CD14-positive monocyte (primary cell): Measurements from ENCODE around the gene ERF. TPM values are rescaled to one million over a fixed set of nuclear protein-coding genes. Genes with fewer than 3 reads are reported as not detected.

Experiments used
- DNase-seq, 3 donors: peaks; one replicate each; pipeline ENCODE4 v3.0.0-alpha.2; 2011 to 2022
- H2AFZ ChIP-seq: 2 replicates; pipeline ENCODE4 v1.6.0; 2012; ENCODE audit warnings: mild to moderate bottlenecking, low read depth, low read length, inconsistent platforms; ENCODE audit not compliant: insufficient read depth, poor library complexity, severe bottlenecking
- H3K27ac ChIP-seq, 2 donors: 1 replicate in 1 of 2; 2 replicates in 1 of 2; pipeline ENCODE4 v1.5.1; 2012 to 2013; ENCODE audit warnings: low read length in 2 of 2, control low read depth in 1 of 2, inconsistent platforms in 1 of 2, low read depth in 1 of 2, mild to moderate bottlenecking in 1 of 2
- H3K27me3 ChIP-seq, 2 donors: one replicate each; pipeline versions ENCODE4 v1.6.0 to v1.6.1; 2011 to 2013; ENCODE audit warnings: low read length in 2 of 2; ENCODE audit not compliant: control insufficient read depth in 2 of 2, insufficient read depth in 2 of 2
- H3K36me3 ChIP-seq, 2 donors: replicated peaks in 1 of 2; 1 replicate in 1 of 2; 2 replicates in 1 of 2; pipeline versions ENCODE4 v1.5.1 to v1.6.1; 2012 to 2013; ENCODE audit warnings: low read length in 2 of 2, control low read depth in 1 of 2, inconsistent platforms in 1 of 2, mild to moderate bottlenecking in 1 of 2; ENCODE audit not compliant: insufficient read depth in 2 of 2, control insufficient read depth in 1 of 2
- H3K4me1 ChIP-seq, 2 donors: 1 replicate in 1 of 2; 2 replicates in 1 of 2; pipeline versions ENCODE4 v1.5.1 to v1.6.1; 2012 to 2013; ENCODE audit warnings: low read length in 2 of 2, control low read depth in 1 of 2, inconsistent platforms in 1 of 2, mild to moderate bottlenecking in 1 of 2, moderate library complexity in 1 of 2; ENCODE audit not compliant: insufficient read depth in 2 of 2, control insufficient read depth in 1 of 2
- H3K4me2 ChIP-seq: replicated peaks from 2 replicates; pipeline ENCODE3; 2012; ENCODE audit warnings: low read length, moderate library complexity, mild to moderate bottlenecking; ENCODE audit not compliant: poor library complexity, severe bottlenecking; ENCODE audit errors: extremely low read depth
- H3K4me3 ChIP-seq, 3 experiments: fragments of 200-600 bp in 1 of 3; sonication (generic) in 1 of 3; replicated peaks in 1 of 3; 1 replicate in 2 of 3; 2 replicates in 1 of 3; pipeline ENCODE4 v1.5.1; 2011 to 2013; ENCODE audit warnings: low read length in 3 of 3, mild to moderate bottlenecking in 3 of 3, control low read depth in 2 of 3, low read depth in 2 of 3, inconsistent platforms in 1 of 3, moderate library complexity in 1 of 3
- H3K79me2 ChIP-seq: 2 replicates; pipeline ENCODE4 v1.6.0; 2012; ENCODE audit warnings: mild to moderate bottlenecking, control low read depth, inconsistent platforms, low read length, moderate library complexity; ENCODE audit not compliant: insufficient read depth
- H3K9ac ChIP-seq: 2 replicates; pipeline ENCODE4 v1.6.0; 2017; ENCODE audit warnings: low read length, mild to moderate bottlenecking; ENCODE audit not compliant: insufficient read depth, poor library complexity, severe bottlenecking
- H3K9me3 ChIP-seq, 2 donors: replicated peaks in 1 of 2; 1 replicate in 1 of 2; 2 replicates in 1 of 2; pipeline versions ENCODE4 v1.5.1 to v1.6.1; 2012 to 2013; ENCODE audit warnings: low read length in 2 of 2, control low read depth in 1 of 2; ENCODE audit not compliant: control insufficient read depth in 1 of 2, insufficient read depth in 1 of 2
- H4K20me1 ChIP-seq: 2 replicates; pipeline ENCODE4 v1.6.0; 2012; ENCODE audit warnings: mild to moderate bottlenecking, low read length, control low read depth, moderate library complexity; ENCODE audit not compliant: insufficient read depth
- H3K27ac Mint-ChIP-seq, 7 donors: one replicate each; pipeline ENCODE4 v1.8.0; 2020; ENCODE audit warnings: mild to moderate bottlenecking in 7 of 7, mixed read lengths in 7 of 7, moderate library complexity in 6 of 7, inconsistent platforms in 2 of 7
- H3K27me3 Mint-ChIP-seq, 3 donors: one replicate each; pipeline ENCODE4 v1.8.0; 2021 to 2022; ENCODE audit warnings: low read depth in 3 of 3, mild to moderate bottlenecking in 3 of 3, mixed read lengths in 3 of 3, moderate library complexity in 3 of 3, inconsistent platforms in 1 of 3
- H3K36me3 Mint-ChIP-seq, 2 donors: one replicate each; pipeline ENCODE4 v1.8.0; 2020; ENCODE audit warnings: mixed read lengths in 2 of 2, inconsistent platforms in 1 of 2, mild to moderate bottlenecking in 1 of 2
- H3K4me1 Mint-ChIP-seq: one replicate; pipeline ENCODE4 v1.8.0; 2020; ENCODE audit warnings: mild to moderate bottlenecking, mixed read lengths
- H3K4me3 Mint-ChIP-seq, 2 donors: one replicate each; pipeline ENCODE4 v1.8.0; 2020; ENCODE audit warnings: mild to moderate bottlenecking in 2 of 2, mixed read lengths in 2 of 2, moderate library complexity in 1 of 2
- H3K9me3 Mint-ChIP-seq, 7 donors: one replicate each; pipeline ENCODE4 v1.8.0; 2020 to 2022; ENCODE audit warnings: mixed read lengths in 7 of 7, mild to moderate bottlenecking in 6 of 7, moderate library complexity in 6 of 7, inconsistent platforms in 2 of 7
- CTCF ChIP-seq: fragments of 200-600 bp; IDR thresholded peaks from one replicate; pipeline ENCODE4 v1.8.0; 2022; ENCODE audit warnings: antibody characterized with exemption, mild to moderate bottlenecking
- WGBS: methylation state at CpG from one replicate; pipeline ENCODE4 v1.1.5; 2013; ENCODE audit warnings: missing lambda C conversion rate; ENCODE audit not compliant: insufficient coverage; 5-methylcytosine and 5-hydroxymethylcytosine counted together
- intact Hi-C, 2 donors: fragments of 100-400 bp; cut with micrococcal nuclease; formaldehyde crosslinking; loops; one replicate each; pipeline versions ENCODE4 v1.15.0 to v1.15.1; 2023
- polyA plus RNA-seq, 3 donors: library from polyadenylated mRNA; depleted of rRNA in 1 of 3; unstranded in 2 of 3; stranded (reverse) in 1 of 3; fragments of 300-500 nt in 2 of 3; fragments of >200 nt in 1 of 3; fragmentation: Illumina TruSeq in 2 of 3; gene quantifications; 1 replicate in 2 of 3; 2 replicates in 1 of 3; pipeline ENCODE4 v1.2.3, GENCODE V29; 2012 to 2021

ERF gene
- polyA plus RNA-seq, 3 donors: 2.3 to 42.6 (median 3.4) TPM

GRCh38 chr19:42207767-42208271 lies 47.1 kb downstream of the ERF start:
- peak overlapping the region; percentile 63 to 80 for H3K27ac ChIP-seq
- peak overlapping the region; percentile 44 for H3K4me2 ChIP-seq
- peaks cover 79 to 99% of the 10 kb centered on the region in 2 donors for H3K36me3 Mint-ChIP-seq
- intact Hi-C loops: no loop called here
- H3K36me3 ChIP-seq: peaks cover 88 to 97% of the 10 kb centered on the region in 2 donors
- H3K4me3 ChIP-seq: peak overlapping the region in 1 of 3 experiments; percentile 25
- WGBS: 43% methylated on average over 5 of the region's 6 CpGs
- H2AFZ ChIP-seq: no peak overlapping the region
- peak; percentile 66 to 89 (median 69) for DNase-seq
- H3K4me1 Mint-ChIP-seq: peaks cover 60% of the 10 kb centered on the region
- peak overlapping the region; percentile 86 to 99 (median 95) for H3K27ac Mint-ChIP-seq
- no peaks in the 10 kb centered on the region for H3K27me3 ChIP-seq
- H3K4me1 ChIP-seq: peaks cover 46 to 58% of the 10 kb centered on the region in 2 donors
- TF ChIP-seq CTCF: no peak
- H3K9me3 Mint-ChIP-seq: peaks cover 0 to 3% (median 0%) of the 10 kb centered on the region in 7 donors
- peaks cover 91% of the 10 kb centered on the region for H3K79me2 ChIP-seq
- H3K27me3 Mint-ChIP-seq: no peaks in the 10 kb centered on the region
- H3K9ac ChIP-seq: peak overlapping the region; percentile 27
- no peaks in the 10 kb centered on the region for H3K9me3 ChIP-seq
- peak overlapping the region; percentile 60 to 76 for H3K4me3 Mint-ChIP-seq
- H4K20me1 ChIP-seq: peaks cover 60% of the 10 kb centered on the region

GRCh38 chr19:42206871-42207755 lies 47.8 kb downstream of the ERF start:
- H2AFZ ChIP-seq: no peak overlapping the region
- peaks cover 48 to 58% of the 10 kb centered on the region in 2 donors for H3K4me1 ChIP-seq
- Mint-ChIP-seq H3K27ac (peak overlapping the region; percentile 86 to 99 (median 95)), H3K9me3 (peaks cover 0 to 3% (median 0%) of the 10 kb centered on the region in 7 donors), H3K4me3 (peak overlapping the region in 1 of 2 donors; percentile 60), H3K4me1 (peaks cover 61% of the 10 kb centered on the region), H3K27me3 (no peaks in the 10 kb centered on the region), H3K36me3 (peaks cover 80 to 99% of the 10 kb centered on the region in 2 donors)
- peaks cover 81 to 93% of the 10 kb centered on the region in 2 donors for H3K36me3 ChIP-seq
- H3K27me3 ChIP-seq: no peaks in the 10 kb centered on the region
- no peak for TF ChIP-seq CTCF
- H4K20me1 ChIP-seq: peaks cover 53% of the 10 kb centered on the region
- 89% methylated on average over 10 of the region's 14 CpGs for WGBS
- no peaks in the 10 kb centered on the region for H3K9me3 ChIP-seq
- peak overlapping the region in 1 of 3 experiments; percentile 25 for H3K4me3 ChIP-seq
- peak overlapping the region; percentile 44 for H3K4me2 ChIP-seq
- no peak for DNase-seq
- H3K79me2 ChIP-seq: peaks cover 91% of the 10 kb centered on the region
- H3K27ac ChIP-seq: peak overlapping the region; percentile 63 to 80
- peak overlapping the region; percentile 27 for H3K9ac ChIP-seq
- intact Hi-C loops: no loop called here
